Stimulated activated CD8-positive, alpha-beta memory T cell treated with anti-CD3 and anti-CD28 coated beads, Interleukin-2, amount 100 ng/mL, for 48 hours (primary cell): ENCODE results near the gene PACRG.

ENCODE experiments used
- DNase-seq, 2 donors: peaks; one replicate each; pipeline ENCODE4 v3.0.0-alpha.2; 2020; ENCODE audit warnings: low read depth in 2 of 2

Gene PACRG

DNA sequence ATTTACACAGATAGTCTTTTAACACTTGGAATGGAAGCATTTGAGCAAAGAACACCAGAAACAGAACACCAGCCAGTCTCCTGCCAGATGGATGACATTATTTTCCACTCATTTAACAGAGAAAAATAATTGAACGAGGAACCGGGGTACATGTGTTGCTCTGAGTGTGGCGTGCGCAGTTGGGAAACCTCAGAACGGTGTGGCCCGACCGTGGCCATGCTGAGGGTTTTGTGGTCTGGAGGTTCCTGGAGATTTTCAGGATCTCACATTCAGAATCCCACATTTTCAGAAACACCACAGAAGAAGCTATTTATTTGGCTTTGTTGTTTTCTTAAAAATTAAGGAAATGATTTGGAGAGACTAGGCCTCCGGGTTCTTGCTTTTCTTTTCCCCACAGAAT lies 559.9 kb downstream of the PACRG start:
- no peak for DNase-seq

DNA sequence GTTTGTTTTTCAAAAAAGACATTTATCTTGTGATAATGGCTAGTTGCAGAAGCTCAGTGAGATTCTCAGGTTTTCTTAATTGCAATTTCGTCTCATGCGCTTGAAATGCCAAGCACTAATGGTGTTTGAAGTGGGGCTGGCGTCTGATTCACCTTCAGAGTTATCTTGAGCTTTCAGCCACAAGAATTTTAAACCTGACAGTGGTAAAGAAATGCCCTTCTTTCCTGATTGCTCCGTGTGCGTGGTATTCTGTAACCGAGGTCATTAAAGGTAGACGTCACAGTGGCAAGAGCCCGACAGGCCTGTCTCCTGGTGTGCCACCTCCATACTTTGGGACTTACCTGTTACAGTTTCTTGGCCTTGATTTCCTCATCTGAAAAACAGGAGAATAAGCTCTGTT lies 560.3 kb downstream of the PACRG start:
- no peak for DNase-seq

DNA sequence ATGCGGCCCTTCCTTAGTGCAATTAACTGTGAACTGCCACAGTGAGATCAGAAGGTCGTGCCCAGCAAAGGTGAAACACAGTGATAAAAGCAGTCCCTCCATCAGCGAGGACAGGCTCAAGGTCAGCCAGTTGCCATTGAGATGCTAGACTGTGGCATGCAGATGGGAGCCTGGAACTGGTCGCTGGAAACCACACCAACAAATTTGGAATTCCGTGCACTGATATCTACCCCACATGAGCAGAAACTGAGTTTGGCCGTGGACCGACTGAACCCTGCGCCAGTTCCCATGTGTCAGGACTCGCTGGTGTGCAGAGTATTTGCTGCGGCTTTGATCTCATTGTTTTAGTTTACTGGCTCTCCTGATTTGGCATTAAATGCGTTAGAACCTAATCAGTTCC lies 561.1 kb downstream of the PACRG start:
- DNase-seq: no peak

DNA sequence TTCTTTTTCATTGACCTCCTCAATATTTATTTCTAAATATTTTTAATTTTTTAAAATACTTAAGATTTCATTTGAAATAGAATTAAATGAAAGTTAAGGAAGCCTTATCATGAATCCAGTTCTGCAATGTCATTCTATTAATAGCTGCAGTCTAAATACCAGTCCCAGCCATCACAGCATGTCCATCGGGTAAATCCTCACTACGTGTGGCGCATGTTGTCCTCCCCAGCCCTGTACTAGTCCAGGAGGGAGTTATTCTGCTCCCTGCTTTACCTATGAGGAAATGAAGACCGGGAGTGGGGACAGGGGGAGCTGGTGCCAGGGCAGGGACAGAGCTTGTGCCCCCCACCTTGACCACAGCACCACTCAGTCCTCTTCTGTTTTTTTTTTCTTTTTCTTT lies 561.7 kb downstream of the PACRG start:
- no peak for DNase-seq

DNA sequence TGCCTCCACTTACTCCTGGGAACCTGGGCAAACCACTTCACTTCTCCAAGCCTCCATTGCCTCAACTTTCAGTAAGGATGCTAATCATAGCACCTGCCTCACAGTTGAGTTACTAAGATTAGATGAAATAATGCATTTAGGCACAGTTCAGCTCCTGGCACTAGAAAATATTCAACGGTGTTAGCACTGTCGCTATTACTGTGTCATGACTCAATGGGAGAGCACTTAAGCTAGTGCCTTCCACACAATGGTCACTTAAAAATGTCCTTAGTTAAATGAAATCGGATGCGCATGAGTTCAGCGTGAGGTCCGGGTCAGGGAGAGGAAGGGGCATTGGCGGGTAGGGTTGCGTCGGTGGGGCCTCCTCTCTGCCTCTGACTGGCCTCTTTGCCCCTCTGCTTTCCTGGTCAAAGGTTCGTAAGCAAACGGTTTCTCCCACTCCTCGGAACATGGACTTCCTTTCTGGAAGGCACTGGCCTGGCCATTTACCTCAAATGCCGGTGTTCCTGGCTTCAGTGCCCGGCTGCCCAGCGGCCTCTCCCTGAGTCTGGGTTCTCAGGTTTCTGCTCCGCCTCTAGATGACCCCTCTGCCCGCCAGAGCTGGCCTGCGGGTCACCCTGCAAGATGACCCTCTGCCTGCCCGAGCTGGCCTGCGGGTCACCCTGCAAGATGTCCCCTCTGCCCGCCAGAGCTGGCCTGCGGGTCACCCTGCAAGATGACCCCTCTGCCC lies 562.9 kb downstream of the PACRG start:
- DNase-seq: no peak

DNA sequence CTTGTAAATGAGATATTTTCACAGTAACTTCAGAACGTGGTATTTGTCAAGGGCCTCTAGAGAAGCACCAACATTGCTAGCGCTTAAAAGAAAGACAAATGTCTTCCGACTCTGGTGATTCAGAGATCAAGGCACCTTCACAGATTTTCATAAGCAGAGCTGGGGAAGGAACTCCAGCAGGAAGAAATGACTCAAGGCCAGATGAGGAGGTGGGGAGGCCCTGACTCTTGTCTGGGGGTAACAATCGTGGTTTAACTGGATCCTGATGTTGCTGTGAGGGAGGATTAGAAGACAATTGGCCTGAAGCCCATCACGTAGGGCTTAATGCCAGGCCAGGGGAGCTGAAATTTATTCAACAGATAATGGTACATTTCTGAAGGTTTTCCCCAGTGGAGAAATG lies 563.8 kb downstream of the PACRG start:
- DNase-seq: no peak

DNA sequence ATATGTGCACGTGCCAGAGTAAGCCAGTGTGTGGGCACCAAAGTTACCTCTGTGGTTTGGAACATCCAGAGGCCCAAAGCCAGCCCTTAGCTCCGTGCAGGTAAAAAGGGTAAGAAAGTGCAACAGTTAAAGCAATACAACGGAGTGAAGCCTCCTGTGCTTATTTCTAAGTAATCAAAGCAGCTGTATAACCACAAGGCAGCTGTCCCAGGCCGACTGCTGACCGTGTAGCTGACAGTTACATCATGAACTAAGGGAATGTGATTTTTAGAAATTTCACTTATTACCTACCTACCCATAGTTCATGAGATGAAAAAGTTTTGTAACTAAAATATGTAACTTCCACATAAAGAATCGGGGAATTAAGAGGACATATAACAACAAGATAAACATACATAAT lies 565.5 kb downstream of the PACRG start:
- DNase-seq: no peak

DNA sequence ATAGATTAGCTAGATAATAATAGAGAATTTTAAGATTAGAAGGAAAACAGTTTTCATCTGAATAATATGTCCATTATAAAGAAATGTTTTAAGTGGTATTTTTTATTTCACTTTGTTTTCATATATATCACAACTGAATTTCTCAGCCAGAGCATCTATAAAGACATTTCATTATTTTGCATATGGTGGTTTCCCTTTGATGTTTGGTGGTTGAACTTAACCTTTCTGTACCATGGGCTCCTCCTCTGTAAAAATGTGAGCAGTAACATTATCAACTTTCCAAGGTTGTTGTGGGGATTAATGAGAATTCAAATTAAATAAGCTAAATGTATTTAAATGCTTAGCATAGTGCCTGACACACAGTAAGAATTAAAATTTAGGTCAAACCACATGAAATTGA lies 567.0 kb downstream of the PACRG start:
- DNase-seq: no peak

DNA sequence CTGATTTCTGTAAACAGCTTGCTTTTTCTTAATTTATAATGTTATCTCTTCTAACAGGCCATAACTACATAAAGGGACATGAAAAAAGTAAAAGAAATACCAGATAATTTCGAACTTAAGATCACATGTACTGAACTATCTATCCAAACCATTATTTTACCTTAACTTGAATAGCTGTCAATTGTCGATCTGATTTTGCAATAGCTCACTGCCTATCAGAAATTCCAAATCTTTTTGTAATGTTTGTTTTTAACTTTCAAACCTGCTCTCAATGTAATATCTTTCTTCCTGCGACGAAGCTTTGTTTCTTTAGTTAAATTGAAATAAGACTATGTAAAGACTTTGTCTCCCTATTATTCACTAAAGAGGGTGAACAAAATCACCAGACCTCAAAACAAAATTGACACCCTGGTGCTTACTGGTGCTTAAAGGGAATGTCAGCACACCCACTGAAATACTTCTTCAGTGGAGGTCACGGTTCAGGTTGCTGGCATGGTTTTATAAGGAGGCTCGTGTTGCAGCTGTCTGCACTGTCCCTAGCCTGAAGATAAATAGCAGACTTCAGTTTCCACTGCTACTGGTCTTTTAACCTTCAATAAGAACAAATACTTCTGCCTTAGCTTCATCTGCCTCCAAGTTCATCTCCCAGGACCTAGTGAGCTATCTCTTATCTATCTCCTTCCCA lies 569.2 kb downstream of the PACRG start:
- DNase-seq: no peak

DNA sequence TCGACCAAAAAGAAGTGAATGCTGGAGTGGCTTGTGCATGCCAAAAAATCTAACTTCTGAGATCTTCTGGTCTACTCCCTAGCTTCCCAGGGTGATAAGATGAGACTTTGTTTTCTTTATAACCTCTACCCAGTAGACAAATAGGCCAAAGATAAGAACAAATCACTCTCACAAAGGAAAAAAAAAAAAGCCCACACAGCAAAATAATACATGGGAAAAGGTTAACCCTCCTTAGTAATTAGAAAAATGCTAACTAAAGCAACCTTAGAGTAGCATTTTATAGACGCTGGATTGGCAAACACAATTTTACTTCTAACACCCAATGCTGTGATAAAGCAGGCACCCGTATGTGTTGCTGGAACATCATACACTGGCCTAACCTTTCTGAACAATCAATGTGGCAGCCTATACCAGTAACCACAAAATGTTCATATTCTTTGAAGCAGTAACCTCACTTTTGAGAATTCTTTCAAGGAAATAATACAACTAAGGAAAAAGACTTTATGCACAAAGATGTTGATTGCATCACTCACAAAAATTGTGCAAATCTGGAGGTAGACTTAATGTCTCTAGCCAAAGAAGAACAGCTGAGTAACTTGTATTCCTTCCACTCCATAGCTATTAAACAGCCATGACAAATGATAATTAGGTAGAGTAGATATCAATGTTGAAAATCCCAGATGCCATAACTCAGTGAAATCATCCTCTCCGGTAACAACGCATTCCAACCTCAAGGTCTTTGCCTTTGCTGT lies 570.5 kb downstream of the PACRG start:
- DNase-seq: no peak

DNA sequence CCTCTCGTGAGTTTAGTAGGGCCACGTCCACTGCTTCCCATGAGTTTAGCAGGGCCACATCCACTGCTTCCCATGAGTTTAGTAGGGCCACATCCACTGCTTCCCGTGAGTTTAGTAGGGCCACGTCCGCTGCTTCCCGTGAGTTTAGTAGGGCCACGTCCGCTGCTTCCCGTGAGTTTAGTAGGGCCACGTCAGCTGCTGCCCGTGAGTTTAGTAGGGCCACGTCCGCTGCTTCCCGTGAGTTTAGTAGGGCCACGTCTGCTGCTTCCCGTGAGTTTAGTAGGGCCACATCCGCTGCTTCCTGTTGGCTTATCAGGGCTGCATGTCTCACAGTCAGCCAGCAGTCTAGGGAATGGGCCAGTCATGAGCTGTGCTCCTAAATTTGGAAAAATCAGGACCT lies 573.1 kb downstream of the PACRG start:
- DNase-seq: no peak

DNA sequence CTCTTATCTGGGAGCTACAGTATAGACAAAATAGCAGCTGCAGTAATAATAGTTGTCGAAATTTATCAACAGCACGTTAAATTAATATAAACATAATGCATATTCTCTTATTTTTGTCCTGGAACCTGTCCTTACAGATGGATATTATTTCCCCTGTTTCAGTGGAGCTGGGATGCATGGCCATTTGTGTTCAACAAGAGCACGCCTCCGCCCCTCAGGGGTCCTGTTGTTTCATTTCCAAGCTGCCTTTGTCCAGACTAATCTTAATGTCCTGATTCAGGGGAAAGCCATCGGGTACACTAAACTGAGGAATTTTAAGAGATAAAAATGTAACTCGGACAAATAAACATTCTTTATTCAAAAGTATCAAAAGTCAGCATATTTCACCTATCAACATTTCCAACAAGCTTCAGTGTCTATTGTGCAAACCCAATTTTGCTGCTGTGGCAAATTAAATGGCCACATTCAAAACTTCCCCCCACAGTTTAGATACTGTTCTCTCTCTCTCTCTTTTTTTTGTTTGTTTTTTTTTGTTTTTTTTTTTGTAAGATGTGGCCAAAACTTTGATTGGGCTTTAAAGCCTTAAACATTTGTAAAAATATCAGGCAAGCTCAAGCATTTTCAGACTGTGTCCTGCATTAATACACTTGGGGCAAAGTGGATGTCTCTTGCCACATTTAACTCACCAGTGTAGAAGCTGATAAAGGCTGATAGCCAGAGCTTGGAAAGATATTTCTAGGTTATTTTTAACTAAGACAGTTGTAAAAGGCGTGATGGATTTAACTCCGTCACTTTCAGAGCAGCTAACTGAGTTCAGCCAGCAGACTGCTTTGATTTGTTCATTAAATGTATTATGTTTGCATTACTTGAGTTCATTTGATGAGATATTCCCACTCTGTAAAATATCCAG lies 574.2 kb downstream of the PACRG start:
- DNase-seq: no peak

DNA sequence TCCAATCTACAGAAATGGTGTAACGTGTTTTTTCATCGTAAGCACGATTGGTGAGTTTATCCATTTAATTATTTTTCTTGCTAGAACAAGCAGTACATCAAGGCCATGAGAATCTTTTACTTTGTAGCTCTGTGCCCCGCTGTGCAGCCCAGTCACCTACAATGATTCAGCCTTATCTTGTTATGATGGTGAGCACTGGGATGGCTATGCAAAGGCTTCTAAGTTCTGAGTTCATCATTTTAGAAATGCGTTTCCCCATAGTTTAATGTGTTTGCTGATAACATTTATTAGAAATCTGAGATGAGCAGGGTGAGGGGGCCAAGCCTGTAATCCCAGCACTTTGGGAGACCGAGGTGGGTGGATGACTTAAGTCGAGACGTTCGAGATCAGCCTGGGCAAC lies 575.0 kb downstream of the PACRG start:
- no peak for DNase-seq

DNA sequence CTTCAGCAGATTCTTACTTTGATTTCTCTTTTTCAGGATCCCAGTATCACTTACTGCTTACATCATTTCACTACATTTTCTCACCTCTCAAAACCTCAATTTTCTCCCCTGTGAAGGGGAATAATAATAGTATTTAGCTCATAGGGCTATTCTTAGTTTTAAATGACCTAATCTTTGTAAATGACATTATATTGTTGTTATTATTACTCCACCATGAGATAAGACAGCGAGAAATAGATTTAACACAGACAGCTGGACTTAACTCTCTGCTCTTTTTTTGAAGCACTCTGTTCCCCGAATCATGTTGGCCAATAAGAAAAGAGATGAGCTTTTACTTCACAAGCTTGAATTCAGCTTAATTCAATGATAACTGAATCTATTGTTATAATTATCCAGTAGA lies 578.2 kb downstream of the PACRG start:
- no peak for DNase-seq

DNA sequence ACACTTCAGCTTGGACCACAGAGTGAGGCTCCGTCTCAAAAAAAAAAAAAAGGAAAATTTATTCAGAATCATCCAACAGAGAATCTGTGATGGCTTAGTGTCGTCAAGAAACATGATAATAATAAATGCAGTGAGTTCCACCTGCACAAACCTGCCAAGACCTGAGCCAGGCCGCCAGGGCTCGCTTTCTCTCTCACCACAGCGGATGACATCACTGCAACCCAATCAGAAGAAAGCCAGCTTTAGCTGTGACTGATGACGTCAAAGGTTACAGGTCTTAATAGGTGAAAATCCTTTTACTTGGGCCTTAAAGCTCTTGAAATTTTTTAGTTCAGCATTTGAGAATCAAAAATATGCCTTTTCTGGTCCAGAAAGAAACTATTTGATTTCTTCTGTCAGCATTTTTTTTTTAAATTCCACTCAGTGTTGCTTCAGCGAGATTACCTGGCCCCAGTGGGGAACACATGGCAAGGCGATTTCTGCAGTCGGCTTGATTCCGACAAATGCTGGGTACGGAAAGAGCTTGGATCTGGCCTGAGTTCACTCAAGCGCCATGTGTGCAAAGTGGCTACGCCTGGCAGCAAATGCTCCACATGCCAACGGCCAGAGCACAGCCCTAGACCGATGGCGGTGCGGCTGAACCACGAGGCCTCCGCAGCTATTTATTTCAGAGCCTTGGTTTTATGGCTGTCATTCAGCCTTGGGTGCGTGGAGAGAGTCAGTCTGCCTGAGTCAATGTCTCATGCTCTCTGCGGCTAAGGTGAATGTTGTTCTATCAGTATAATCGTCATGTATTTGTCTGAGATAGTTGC lies 581.1 kb downstream of the PACRG start:
- DNase-seq: no peak

DNA sequence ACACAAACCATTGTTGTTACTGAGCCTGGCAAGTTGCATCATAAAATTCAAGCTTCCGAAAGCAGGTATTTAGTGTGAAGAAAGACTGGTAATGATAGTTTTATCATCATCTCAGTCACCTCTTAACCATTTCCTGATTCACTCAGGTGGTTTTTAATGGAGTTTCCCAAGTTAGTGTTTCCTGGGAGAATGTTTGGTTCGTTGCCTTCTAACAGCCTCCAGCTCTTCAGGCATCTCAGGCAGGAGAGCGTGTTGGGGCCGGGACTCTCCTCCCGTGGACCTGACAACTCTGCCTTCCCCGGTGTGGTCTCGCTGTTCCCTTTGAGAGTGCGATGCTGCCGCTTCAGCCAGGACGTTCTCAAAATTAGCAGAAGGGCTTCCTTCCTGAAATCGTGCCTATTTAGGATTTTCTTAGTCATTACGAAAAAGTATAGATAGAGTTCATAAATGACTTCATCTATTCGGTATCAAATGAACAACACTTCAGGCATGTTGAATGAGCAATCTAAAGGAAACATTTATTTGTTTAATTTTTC lies 581.8 kb downstream of the PACRG start:
- DNase-seq: no peak

DNA sequence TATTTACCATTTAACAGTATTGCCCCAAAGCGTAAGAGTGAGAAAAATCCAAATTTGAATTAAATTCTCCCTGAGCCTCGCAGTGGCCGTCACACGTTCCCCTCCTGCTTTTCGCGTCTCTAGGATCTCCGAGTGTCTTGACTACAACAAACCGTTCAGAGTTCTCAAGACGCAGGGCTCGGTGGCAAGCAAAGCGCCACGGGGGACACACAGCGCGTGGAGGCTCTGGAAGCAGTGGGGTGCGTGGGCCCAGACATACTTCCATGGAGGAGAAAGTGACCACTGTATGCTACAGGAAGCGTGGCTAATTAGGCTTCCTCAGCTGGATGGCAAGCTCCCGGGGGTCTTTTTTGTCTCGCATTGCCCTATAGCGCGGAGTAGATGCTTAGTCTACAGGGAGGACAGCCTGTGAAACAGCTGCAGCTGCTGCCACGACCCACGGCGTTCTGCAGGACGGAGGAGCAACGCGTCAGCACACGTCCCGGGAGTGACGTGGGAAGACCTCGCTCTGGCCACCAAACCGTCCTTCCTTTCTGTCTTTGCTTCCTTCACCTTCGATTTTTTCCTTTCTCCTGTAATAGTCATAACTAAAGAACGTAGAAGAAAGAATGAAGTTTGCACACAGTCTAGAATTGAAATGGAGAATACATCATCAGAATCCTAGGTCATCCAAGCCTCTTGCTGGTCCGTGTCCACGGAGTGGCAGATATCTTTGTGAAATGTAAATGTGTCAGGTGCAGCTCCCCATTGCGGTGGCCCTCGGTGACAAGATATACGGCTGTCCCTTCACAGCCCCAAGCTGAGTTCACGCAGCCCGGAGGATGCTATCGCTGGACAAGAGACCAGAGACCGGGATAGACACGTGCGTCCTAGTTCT lies 582.6 kb downstream of the PACRG start:
- no peak for DNase-seq

DNA sequence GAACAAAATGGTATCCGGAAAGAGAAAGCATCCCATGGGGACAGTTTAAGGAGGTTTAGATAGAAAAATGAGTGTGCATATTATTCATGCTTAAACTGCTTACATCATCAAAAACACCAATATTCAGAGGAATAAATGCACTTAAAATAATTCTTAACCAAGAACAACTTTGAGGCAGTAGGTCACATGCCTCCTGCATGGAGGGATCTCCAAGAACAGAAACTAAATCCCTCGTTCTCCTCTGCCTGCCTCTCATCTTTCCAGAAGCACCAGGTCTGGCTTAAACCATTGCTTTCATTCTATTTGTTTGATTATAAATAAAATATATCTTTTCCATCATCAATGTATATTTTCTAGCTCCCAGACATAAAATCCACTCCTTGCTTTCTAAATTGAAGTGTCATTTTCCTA lies 583.2 kb downstream of the PACRG start:
- DNase-seq: no peak

DNA sequence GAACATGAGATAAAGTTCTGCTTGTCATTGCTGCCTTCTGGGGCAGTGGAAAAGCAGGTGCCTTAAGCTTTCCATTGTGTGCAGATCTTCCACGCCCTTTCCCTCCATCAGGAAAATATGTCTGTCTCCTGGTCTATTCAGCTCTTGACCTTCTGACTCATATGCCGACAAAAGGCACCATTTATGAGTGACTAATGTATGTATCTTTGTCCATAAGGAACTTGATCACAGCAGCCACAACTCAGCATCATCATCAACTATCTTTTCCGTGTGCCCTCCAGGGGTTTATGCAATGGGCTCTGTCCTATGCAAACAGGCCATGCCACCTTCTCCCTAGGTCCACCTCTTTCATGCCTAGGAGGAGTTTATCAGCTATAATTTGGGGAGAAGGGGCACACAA lies 584.1 kb downstream of the PACRG start:
- DNase-seq: no peak

DNA sequence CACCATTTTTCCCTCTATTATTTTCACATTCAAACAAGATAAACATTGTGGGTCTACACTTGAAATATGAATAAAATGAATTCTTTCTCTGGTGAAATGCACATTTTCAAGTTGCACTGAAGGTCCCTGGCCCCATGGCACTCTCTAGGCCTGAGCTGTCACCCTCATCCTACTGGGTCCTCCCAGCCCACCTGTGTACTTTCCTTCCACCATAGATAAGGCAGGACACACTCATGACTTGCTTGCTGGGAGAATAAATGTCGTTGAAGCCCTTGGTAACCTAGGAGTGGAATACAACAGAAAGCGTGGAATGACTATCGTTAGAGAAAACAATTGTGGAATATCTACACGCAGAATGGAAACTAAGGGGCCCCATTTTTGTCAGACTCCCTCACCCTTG lies 585.8 kb downstream of the PACRG start:
- no peak for DNase-seq
